ENCODE measurements around the gene SLC66A1.
A peak's percentile ranks its signal among the peaks of the same experiment; 100 is the strongest.

The SLC66A1 gene

GRCh38 chr1:19313961-19314882 lies 2.1 kb downstream of the SLC66A1 start:
- TF ChIP-seq CTCF (IDR thresholded peaks at IDR 0.05; ENCODE audit: extremely low read depth, insufficient read depth, missing control alignments) = no peak
- DNase-seq (ENCODE audit: low spot score) = no peak
- in situ Hi-C loops (cut with MboI; ENCODE audit: low pct_unique_long_range_greater_than_20kb, low sequenced_read_pairs, unreplicated experiment) = no loop called here

GRCh38 chr1:19315378-19316198 lies 3.5 kb downstream of the SLC66A1 start:
- no peak for TF ChIP-seq CTCF (IDR thresholded peaks at IDR 0.05; ENCODE audit: extremely low read depth, insufficient read depth, missing control alignments)
- in situ Hi-C loops (cut with MboI; ENCODE audit: low pct_unique_long_range_greater_than_20kb, low sequenced_read_pairs, unreplicated experiment) = no loop called here
- DNase-seq (ENCODE audit: low spot score) = peak; percentile 72

- in situ Hi-C loops (cut with MboI; ENCODE audit: low pct_unique_long_range_greater_than_20kb, low sequenced_read_pairs, unreplicated experiment) = no loop called here
- no peak for DNase-seq (ENCODE audit: low spot score)
- no peak for TF ChIP-seq CTCF (IDR thresholded peaks at IDR 0.05; ENCODE audit: extremely low read depth, insufficient read depth, missing control alignments)
Observed at GRCh38 chr1:19317126-19317910, 5.2 kb downstream of the SLC66A1 start.

GRCh38 chr1:19319196-19319595 lies 7.1 kb downstream of the SLC66A1 start:
- in situ Hi-C loops (cut with MboI; ENCODE audit: low pct_unique_long_range_greater_than_20kb, low sequenced_read_pairs, unreplicated experiment) = no loop called here
- DNase-seq (ENCODE audit: low spot score) = no peak
- TF ChIP-seq CTCF (IDR thresholded peaks at IDR 0.05; ENCODE audit: extremely low read depth, insufficient read depth, missing control alignments) = no peak

GRCh38 chr1:19321071-19321470 lies 8.9 kb downstream of the SLC66A1 start:
- TF ChIP-seq CTCF (IDR thresholded peaks at IDR 0.05; ENCODE audit: extremely low read depth, insufficient read depth, missing control alignments) = no peak
- DNase-seq (ENCODE audit: low spot score) = no peak
- in situ Hi-C loops (cut with MboI; ENCODE audit: low pct_unique_long_range_greater_than_20kb, low sequenced_read_pairs, unreplicated experiment) = no loop called here

GRCh38 chr1:19322481-19322880 lies 10.4 kb downstream of the SLC66A1 start:
- TF ChIP-seq CTCF (IDR thresholded peaks at IDR 0.05; ENCODE audit: extremely low read depth, insufficient read depth, missing control alignments) = no peak
- no peak for DNase-seq (ENCODE audit: low spot score)
- in situ Hi-C loops (cut with MboI; ENCODE audit: low pct_unique_long_range_greater_than_20kb, low sequenced_read_pairs, unreplicated experiment) = no loop called here

Measured in GM13977 (cell line).